ENCODE results near the gene CCDC121. TPM values are rescaled to one million over a fixed set of nuclear protein-coding genes. Genes with fewer than 3 reads are reported as not detected.

The CCDC121 gene
- polyA plus RNA-seq, 1 donor from 2014 or later, result 3.0 TPM

DNA sequence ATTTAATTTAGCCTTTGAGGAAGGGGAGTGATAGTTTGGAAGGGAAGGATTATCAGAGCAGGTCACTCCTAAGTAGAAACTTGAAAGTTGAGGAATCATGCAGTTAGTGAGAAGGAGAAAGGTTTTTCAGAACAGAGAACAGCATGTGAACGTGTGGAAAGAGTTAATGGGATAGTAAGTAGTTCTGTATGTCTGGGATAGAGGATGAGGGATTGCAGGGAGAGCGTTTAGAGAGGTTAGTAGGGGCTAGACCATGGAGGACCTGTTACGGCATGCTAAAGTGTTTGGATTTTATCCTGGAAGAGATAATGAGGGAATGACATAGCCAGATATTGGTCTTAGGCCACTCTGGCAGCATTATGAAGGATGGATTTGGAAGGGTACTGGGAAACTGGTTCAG, 44.2 kb downstream of the CCDC121 start:
- H3K36me3 ChIP-seq (ENCODE audit: insufficient read depth, low read length), result no peaks in the 10 kb centered on the region
- no peaks in the 10 kb centered on the region for H4K20me1 ChIP-seq (ENCODE audit: insufficient read depth)
- peak overlapping the region; percentile 17 for H3K4me2 ChIP-seq (ENCODE audit: low read length)
- no peaks in the 10 kb centered on the region for H3K9me3 ChIP-seq (ENCODE audit: low read length)
- H3K79me2 ChIP-seq (replicated peaks; ENCODE audit: insufficient read depth, low read length), result peaks cover 34% of the 10 kb centered on the region
- H2AFZ ChIP-seq (ENCODE audit: low read depth, low read length), result no peak overlapping the region
- TF ChIP-seq EZH2 (IDR thresholded peaks at IDR 0.05; ENCODE audit: borderline replicate concordance, insufficient read depth, low read length, poor library complexity, severe bottlenecking), result no peak
- TF ChIP-seq RAD21 (conservative IDR thresholded peaks at IDR 0.05), result no peak
- TF ChIP-seq, protein P1, sequence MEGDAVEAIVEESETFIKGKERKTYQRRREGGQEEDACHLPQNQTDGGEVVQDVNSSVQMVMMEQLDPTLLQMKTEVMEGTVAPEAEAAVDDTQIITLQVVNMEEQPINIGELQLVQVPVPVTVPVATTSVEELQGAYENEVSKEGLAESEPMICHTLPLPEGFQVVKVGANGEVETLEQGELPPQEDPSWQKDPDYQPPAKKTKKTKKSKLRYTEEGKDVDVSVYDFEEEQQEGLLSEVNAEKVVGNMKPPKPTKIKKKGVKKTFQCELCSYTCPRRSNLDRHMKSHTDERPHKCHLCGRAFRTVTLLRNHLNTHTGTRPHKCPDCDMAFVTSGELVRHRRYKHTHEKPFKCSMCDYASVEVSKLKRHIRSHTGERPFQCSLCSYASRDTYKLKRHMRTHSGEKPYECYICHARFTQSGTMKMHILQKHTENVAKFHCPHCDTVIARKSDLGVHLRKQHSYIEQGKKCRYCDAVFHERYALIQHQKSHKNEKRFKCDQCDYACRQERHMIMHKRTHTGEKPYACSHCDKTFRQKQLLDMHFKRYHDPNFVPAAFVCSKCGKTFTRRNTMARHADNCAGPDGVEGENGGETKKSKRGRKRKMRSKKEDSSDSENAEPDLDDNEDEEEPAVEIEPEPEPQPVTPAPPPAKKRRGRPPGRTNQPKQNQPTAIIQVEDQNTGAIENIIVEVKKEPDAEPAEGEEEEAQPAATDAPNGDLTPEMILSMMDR (IDR thresholded peaks at IDR 0.05; ENCODE audit: poor library complexity, severe bottlenecking), result no peak
- no peak for TF ChIP-seq TAF1 (IDR thresholded peaks at IDR 0.05; ENCODE audit: low read depth)
- TF ChIP-seq MXI1 (conservative IDR thresholded peaks at IDR 0.05; ENCODE audit: poor library complexity, severe bottlenecking), result no peak
- TF ChIP-seq SMC3 (conservative IDR thresholded peaks at IDR 0.05; ENCODE audit: poor library complexity), result no peak
- TF ChIP-seq EP300 (conservative IDR thresholded peaks at IDR 0.05; ENCODE audit: poor library complexity, severe bottlenecking), result no peak
- TF ChIP-seq, protein P2, sequence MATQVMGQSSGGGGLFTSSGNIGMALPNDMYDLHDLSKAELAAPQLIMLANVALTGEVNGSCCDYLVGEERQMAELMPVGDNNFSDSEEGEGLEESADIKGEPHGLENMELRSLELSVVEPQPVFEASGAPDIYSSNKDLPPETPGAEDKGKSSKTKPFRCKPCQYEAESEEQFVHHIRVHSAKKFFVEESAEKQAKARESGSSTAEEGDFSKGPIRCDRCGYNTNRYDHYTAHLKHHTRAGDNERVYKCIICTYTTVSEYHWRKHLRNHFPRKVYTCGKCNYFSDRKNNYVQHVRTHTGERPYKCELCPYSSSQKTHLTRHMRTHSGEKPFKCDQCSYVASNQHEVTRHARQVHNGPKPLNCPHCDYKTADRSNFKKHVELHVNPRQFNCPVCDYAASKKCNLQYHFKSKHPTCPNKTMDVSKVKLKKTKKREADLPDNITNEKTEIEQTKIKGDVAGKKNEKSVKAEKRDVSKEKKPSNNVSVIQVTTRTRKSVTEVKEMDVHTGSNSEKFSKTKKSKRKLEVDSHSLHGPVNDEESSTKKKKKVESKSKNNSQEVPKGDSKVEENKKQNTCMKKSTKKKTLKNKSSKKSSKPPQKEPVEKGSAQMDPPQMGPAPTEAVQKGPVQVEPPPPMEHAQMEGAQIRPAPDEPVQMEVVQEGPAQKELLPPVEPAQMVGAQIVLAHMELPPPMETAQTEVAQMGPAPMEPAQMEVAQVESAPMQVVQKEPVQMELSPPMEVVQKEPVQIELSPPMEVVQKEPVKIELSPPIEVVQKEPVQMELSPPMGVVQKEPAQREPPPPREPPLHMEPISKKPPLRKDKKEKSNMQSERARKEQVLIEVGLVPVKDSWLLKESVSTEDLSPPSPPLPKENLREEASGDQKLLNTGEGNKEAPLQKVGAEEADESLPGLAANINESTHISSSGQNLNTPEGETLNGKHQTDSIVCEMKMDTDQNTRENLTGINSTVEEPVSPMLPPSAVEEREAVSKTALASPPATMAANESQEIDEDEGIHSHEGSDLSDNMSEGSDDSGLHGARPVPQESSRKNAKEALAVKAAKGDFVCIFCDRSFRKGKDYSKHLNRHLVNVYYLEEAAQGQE (IDR thresholded peaks at IDR 0.05; ENCODE audit: borderline replicate concordance), result no peak
- TF ChIP-seq POLR2AphosphoS5 (IDR thresholded peaks at IDR 0.05), result no peak
- peak overlapping the region; percentile 66 for H3K4me3 ChIP-seq (ENCODE audit: low read length)
- H3K9me2 ChIP-seq (ENCODE audit: insufficient read depth, low read length), result no peaks in the 10 kb centered on the region
- H3K27ac ChIP-seq (ENCODE audit: low read length), result no peak overlapping the region
- no peaks in the 10 kb centered on the region for H3F3A ChIP-seq (ENCODE audit: insufficient read depth, low read length, poor library complexity, severe bottlenecking)
- no peaks in the 10 kb centered on the region for H3K27me3 ChIP-seq (ENCODE audit: insufficient read depth, low read depth, low read length)
- H3K9ac ChIP-seq (ENCODE audit: low read length), result no peak overlapping the region

DNA sequence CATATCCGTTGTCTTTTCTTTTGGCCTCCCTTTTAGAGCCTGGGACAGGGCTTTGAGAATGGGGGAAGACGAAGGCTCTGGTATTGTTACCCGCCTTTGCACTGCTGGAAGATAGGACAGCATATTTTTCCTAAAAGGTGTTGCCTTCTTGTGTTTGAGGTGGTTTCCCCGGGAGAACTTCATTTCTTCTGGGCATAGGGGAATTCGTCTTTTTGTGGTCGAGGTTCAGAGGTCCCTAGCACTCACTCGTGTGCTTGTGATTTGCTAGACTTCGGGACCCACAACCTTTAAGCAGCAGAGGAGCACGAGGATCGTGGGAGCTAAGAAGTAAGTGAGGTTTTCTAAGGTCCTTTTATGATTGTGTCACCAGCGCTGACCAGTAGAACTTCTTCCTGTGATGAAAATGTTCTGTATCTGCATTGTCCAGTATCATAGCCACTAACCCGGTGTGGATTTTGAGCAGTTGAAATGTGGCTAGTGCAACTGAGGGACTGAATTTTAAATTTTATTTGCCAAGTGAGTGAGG, 45.4 kb downstream of the CCDC121 start:
- Histone ChIP-seq H4K20me1 (ENCODE audit: insufficient read depth) (no peaks in the 10 kb centered on the region), H3K9ac (ENCODE audit: low read length) (peak overlapping the region; percentile 59), H3K4me3 (ENCODE audit: low read length) (peak overlapping the region; percentile 66), H3K4me2 (ENCODE audit: low read length) (peak overlapping the region; percentile 17), H2AFZ (ENCODE audit: low read depth, low read length) (peak overlapping the region; percentile 36), H3K27me3 (ENCODE audit: insufficient read depth, low read depth, low read length) (no peaks in the 10 kb centered on the region), H3K36me3 (ENCODE audit: insufficient read depth, low read length) (no peaks in the 10 kb centered on the region), H3K27ac (ENCODE audit: low read length) (peak overlapping the region; percentile 31), H3K79me2 (replicated peaks; ENCODE audit: insufficient read depth, low read length) (peaks cover 27% of the 10 kb centered on the region), H3K9me2 (ENCODE audit: insufficient read depth, low read length) (no peaks in the 10 kb centered on the region), H3K9me3 (ENCODE audit: low read length) (peaks cover 4% of the 10 kb centered on the region), H3F3A (ENCODE audit: insufficient read depth, low read length, poor library complexity, severe bottlenecking) (no peaks in the 10 kb centered on the region)
- TF ChIP-seq SMC3 (conservative IDR thresholded peaks at IDR 0.05; ENCODE audit: poor library complexity), result no peak
- TF ChIP-seq EP300 (conservative IDR thresholded peaks at IDR 0.05; ENCODE audit: poor library complexity, severe bottlenecking), result no peak
- TF ChIP-seq EZH2 (IDR thresholded peaks at IDR 0.05; ENCODE audit: borderline replicate concordance, insufficient read depth, low read length, poor library complexity, severe bottlenecking), result no peak
- TF ChIP-seq, protein P2 (IDR thresholded peaks at IDR 0.05; ENCODE audit: borderline replicate concordance), result no peak
- TF ChIP-seq TAF1 (IDR thresholded peaks at IDR 0.05; ENCODE audit: low read depth), result no peak
- TF ChIP-seq RAD21 (conservative IDR thresholded peaks at IDR 0.05), result no peak
- TF ChIP-seq, protein P1 (IDR thresholded peaks at IDR 0.05; ENCODE audit: poor library complexity, severe bottlenecking), result no peak
- no peak for TF ChIP-seq MXI1 (conservative IDR thresholded peaks at IDR 0.05; ENCODE audit: poor library complexity, severe bottlenecking)
